Kidney (tissue), 14 donors: ENCODE data around the gene PEAK1. TPM values are rescaled to one million over a fixed set of nuclear protein-coding genes. Genes with fewer than 3 reads are reported as not detected.

ENCODE experiments used
- DNase-seq, 5 donors: peaks; one replicate each; pipeline ENCODE4 v3.0.0-alpha.2; 2013 to 2020
- FAIRE-seq: peaks from 2 replicates; lab custom pipeline; 2012; peaks lifted over from hg19 to GRCh38; lab: Jason Lieb, UNC
- H3K27ac ChIP-seq, 2 donors: one replicate each; pipeline ENCODE4 v1.7.0; 2013; ENCODE audit warnings: low read depth in 2 of 2, low read length in 2 of 2, inconsistent platforms in 1 of 2
- H3K27me3 ChIP-seq: one replicate; pipeline ENCODE4 v1.7.1; 2013; ENCODE audit warnings: low read length, inconsistent platforms; ENCODE audit not compliant: control insufficient read depth, insufficient read depth
- H3K36me3 ChIP-seq, 3 donors: one replicate each; pipeline versions ENCODE4 v1.7.0 to v1.7.1; 2013; ENCODE audit warnings: low read length in 3 of 3, control low read depth in 1 of 3, inconsistent platforms in 1 of 3; ENCODE audit not compliant: insufficient read depth in 3 of 3, control insufficient read depth in 2 of 3
- H3K4me1 ChIP-seq, 3 donors: one replicate each; pipeline versions ENCODE4 v1.7.0 to v1.7.1; 2013; ENCODE audit warnings: low read length in 3 of 3, inconsistent platforms in 1 of 3, low read depth in 1 of 3; ENCODE audit not compliant: control insufficient read depth in 2 of 3, insufficient read depth in 2 of 3
- H3K4me3 ChIP-seq, 3 donors: one replicate each; pipeline versions ENCODE4 v1.7.0 to v1.8.1; 2013; ENCODE audit warnings: low read length in 3 of 3, control low read depth in 1 of 3, inconsistent platforms in 1 of 3
- H3K9ac ChIP-seq, 3 donors: one replicate each; pipeline versions ENCODE4 v1.7.0 to v1.7.1; 2013; ENCODE audit warnings: low read length in 3 of 3, control low read depth in 1 of 3, inconsistent platforms in 1 of 3
- H3K9me3 ChIP-seq, 3 donors: one replicate each; pipeline versions ENCODE4 v1.7.0 to v1.7.1; 2013; ENCODE audit warnings: low read length in 3 of 3, control low read depth in 1 of 3, inconsistent platforms in 1 of 3; ENCODE audit not compliant: control insufficient read depth in 2 of 3, insufficient read depth in 1 of 3
- intact Hi-C: fragments of 100-400 bp; cut with DNase I; formaldehyde crosslinking; loops from one replicate; pipeline ENCODE4 v1.11.1; 2022
- polyA plus RNA-seq: library from polyadenylated mRNA; stranded (reverse); fragments of 350-450 nt; fragmentation: Illumina TruSeq; extraction: RNeasy Lipid Tissue Mini Kit (QIAGEN cat#74804); gene quantifications from one replicate; pipeline ENCODE4 v1.2.3, GENCODE V29; 2014; ENCODE audit warnings: low read depth, low replicate concordance; ENCODE audit not compliant: insufficient read depth
- total RNA-seq: library from RNA; stranded (reverse); fragmentation: NEBNext Ultra II Directional; extraction: Animal tissue kit (Norgen Biotek cat#: 25700); gene quantifications from one replicate; pipeline ENCODE4 v1.2.1, GENCODE V29; 2021
- TF ChIP-seq, protein P1 (sequence below): IDR thresholded peaks from 3 replicates; pipeline ENCODE4 v1.5.1; 2012; ENCODE audit warnings: mild to moderate bottlenecking, moderate library complexity, borderline replicate concordance; ENCODE audit not compliant: insufficient read depth; ENCODE audit errors: extremely low read depth
- donor health status: control.
- donor health status: control.
- donor health status: control.
- donor health status: control.
- donor health status: control.
- donor health status: DM: yes; HTN: yes; CAD: no.
- donor health status: Normal renal cell carcinoma (clear cell type).

Gene PEAK1
- total and polyA plus RNA-seq, 2 donors from 2014 or later, result 2.9 to 50.3 TPM

DNA sequence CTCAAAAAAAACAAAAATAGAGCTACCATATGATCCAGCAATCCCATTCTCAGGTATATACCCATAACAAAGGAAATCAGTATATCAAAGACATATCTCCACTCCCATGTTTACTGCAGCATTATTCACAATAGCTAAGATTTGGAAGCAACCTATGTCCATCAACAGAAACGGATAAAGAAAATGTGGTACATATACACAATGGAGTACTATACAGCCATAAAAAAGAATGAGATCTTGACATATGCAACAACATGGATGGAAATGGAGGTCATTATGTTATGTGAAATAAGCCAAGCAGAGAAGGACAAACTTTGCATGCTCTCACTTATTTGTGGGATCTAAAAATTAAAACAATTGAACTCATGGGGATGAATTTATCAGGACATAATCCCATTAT is 19.6 kb downstream of the PEAK1 start:
- intact Hi-C loops, result no loop called here
- no peak for FAIRE-seq
- peaks cover 0 to 15% (median 3%) of the 10 kb centered on the region in 3 donors for H3K9me3 ChIP-seq

DNA sequence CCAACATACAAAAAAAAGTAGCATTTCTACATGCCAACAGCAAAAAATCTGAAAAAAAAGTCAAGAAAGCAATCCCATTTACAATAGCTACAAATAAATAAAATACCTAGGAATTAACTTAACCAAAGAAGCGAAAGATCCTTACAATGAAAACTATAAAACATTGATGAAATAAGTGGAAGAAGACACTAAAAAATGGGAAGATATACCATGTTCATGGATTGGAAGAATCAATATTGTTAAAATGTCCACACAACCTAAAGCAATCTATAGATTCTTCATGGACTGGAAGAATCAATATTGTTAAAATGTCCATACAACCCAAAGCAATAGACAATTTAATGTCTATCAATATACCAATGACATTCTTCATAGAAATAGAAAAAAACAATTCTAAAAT is 21.0 kb downstream of the PEAK1 start:
- Histone ChIP-seq H3K27ac (no peak overlapping the region), H3K36me3 (no peaks in the 10 kb centered on the region), H3K4me1 (no peaks in the 10 kb centered on the region), H3K9ac (no peak overlapping the region), H3K27me3 (no peaks in the 10 kb centered on the region), H3K9me3 (peaks cover 0 to 18% (median 3%) of the 10 kb centered on the region in 3 donors), H3K4me3 (no peak overlapping the region)
- DNase-seq (no peak), FAIRE-seq (no peak)
- intact Hi-C loops, result no loop called here
- TF ChIP-seq, protein P1, sequence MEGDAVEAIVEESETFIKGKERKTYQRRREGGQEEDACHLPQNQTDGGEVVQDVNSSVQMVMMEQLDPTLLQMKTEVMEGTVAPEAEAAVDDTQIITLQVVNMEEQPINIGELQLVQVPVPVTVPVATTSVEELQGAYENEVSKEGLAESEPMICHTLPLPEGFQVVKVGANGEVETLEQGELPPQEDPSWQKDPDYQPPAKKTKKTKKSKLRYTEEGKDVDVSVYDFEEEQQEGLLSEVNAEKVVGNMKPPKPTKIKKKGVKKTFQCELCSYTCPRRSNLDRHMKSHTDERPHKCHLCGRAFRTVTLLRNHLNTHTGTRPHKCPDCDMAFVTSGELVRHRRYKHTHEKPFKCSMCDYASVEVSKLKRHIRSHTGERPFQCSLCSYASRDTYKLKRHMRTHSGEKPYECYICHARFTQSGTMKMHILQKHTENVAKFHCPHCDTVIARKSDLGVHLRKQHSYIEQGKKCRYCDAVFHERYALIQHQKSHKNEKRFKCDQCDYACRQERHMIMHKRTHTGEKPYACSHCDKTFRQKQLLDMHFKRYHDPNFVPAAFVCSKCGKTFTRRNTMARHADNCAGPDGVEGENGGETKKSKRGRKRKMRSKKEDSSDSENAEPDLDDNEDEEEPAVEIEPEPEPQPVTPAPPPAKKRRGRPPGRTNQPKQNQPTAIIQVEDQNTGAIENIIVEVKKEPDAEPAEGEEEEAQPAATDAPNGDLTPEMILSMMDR, result no peak

More for the DNA sequence above, 19.6 kb downstream of the PEAK1 start:
- no peaks in the 10 kb centered on the region for H3K27me3 ChIP-seq
- H3K4me3 ChIP-seq, result no peak overlapping the region
- DNase-seq, result no peak
- TF ChIP-seq, protein P1, result no peak
- H3K9ac ChIP-seq, result no peak overlapping the region
- H3K36me3 ChIP-seq, result no peaks in the 10 kb centered on the region
- no peak overlapping the region for H3K27ac ChIP-seq
- H3K4me1 ChIP-seq, result no peaks in the 10 kb centered on the region

DNA sequence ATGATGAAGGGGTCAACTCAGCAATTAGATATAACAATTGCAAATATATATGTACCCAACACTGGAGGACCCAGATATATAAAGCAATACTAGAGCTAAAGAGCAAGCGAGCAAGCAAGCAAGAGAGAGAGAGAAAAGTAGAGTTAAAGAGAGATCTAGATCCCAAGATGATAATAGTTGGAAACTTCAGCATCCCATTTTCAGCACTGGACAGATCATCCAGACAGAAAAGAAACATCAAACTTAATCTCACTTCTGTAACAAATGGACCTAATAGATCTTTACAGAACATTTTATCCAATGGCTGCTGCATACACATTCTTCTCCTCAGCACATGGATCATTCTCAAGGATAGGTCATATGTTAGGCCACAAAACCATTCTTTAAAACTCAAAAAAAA is 23.2 kb downstream of the PEAK1 start:
- peaks cover 0 to 18% (median 3%) of the 10 kb centered on the region in 3 donors for H3K9me3 ChIP-seq
- TF ChIP-seq, protein P1, result no peak
- no peaks in the 10 kb centered on the region for H3K4me1 ChIP-seq
- H3K27me3 ChIP-seq, result no peaks in the 10 kb centered on the region
- intact Hi-C loops, result no loop called here
- no peak overlapping the region for H3K9ac ChIP-seq
- H3K4me3 ChIP-seq, result no peak overlapping the region
- H3K27ac ChIP-seq, result no peak overlapping the region
- H3K36me3 ChIP-seq, result no peaks in the 10 kb centered on the region
- no peak for DNase-seq
- FAIRE-seq, result no peak
